Naive thymus-derived CD8-positive, alpha-beta T cell (primary cell): ENCODE results near the gene ZNF415. TPM values are rescaled to one million over a fixed set of nuclear protein-coding genes. Genes with fewer than 3 reads are reported as not detected.

Experiments
- ATAC-seq, 2 donors: fragments of 150-1000 bp; cut with Tn5 transposase in 1 of 2; sonication (Bioruptor Pico), chemical (Tn5 transposase) in 1 of 2; 1 replicate in 1 of 2; 2 replicates in 1 of 2; pipeline ENCODE4 v1.10.0; 2021; ENCODE audit warnings: mild to moderate bottlenecking in 2 of 2, moderate library complexity in 2 of 2
- POLR2A ChIA-PET: fragments of 350-600 bp; sonication (Branson Sonifier 250); formaldehyde crosslinking; loops from one replicate; lab custom pipeline; 2021; ENCODE audit warnings: antibody characterized with exemption; lab: Charles Lee
- DNase-seq, 10 donors: peaks; one replicate each; pipeline versions ENCODE4 v3.0.0 to v3.0.0-alpha.2; 2020 to 2022
- H3K27ac Mint-ChIP-seq, 10 donors: one replicate each; pipeline ENCODE4 v1.8.0; 2020 to 2022; ENCODE audit warnings: mild to moderate bottlenecking in 10 of 10, mixed read lengths in 10 of 10, moderate library complexity in 4 of 10, inconsistent platforms in 1 of 10
- H3K27me3 Mint-ChIP-seq, 5 donors: one replicate each; pipeline ENCODE4 v1.8.0; 2021 to 2022; ENCODE audit warnings: mixed read lengths in 5 of 5
- H3K36me3 Mint-ChIP-seq, 3 donors: one replicate each; pipeline ENCODE4 v1.8.0; 2020 to 2022; ENCODE audit warnings: mixed read lengths in 3 of 3, mild to moderate bottlenecking in 2 of 3, inconsistent platforms in 1 of 3
- H3K4me1 Mint-ChIP-seq, 4 donors: one replicate each; pipeline ENCODE4 v1.8.0; 2021 to 2022; ENCODE audit warnings: mixed read lengths in 4 of 4
- H3K4me3 Mint-ChIP-seq, 10 donors: one replicate each; pipeline ENCODE4 v1.8.0; 2020 to 2022; ENCODE audit warnings: mild to moderate bottlenecking in 10 of 10, mixed read lengths in 10 of 10, moderate library complexity in 6 of 10, inconsistent platforms in 1 of 10
- H3K9me3 Mint-ChIP-seq, 9 donors: one replicate each; pipeline ENCODE4 v1.8.0; 2020 to 2022; ENCODE audit warnings: mixed read lengths in 9 of 9, mild to moderate bottlenecking in 3 of 9, inconsistent platforms in 1 of 9, moderate library complexity in 1 of 9
- polyA plus RNA-seq, 3 donors: library from polyadenylated mRNA; unstranded; fragments of 300-500 nt; fragmentation: Illumina TruSeq; gene quantifications; one replicate each; pipeline ENCODE4 v1.2.3, GENCODE V29; 2021
- total RNA-seq, 8 experiments: library from RNA in 2 of 8; stranded (reverse) in 2 of 8; gene quantifications; one replicate each; pipeline ENCODE4 v1.2.3 and lab custom pipeline; 2021 to 2026

ZNF415 gene
- total RNA-seq (1 to 10 TPM; 5.1 to 5.3 TPM), polyA plus RNA-seq (1 to 10 TPM in 2 of 3 donors, under 1 TPM in 1; 0.92 to 3.7 (median 2.6) TPM), total RNA-seq (lab: John Stamatoyannopoulos, UW) (0 to 1.2 (median 0.91) reads per million in 6 experiments)

GRCh38 chr19:53132141-53132991 lies at the start of gene ZNF415:
Gene ZNF415 (minus strand): TSS chr19:53132910. CDS start chr19:53122676, 10,234 bp downstream.
- Mint-ChIP-seq H3K4me3 (peak within 1 kb of the TSS; percentile 43 to 90 (median 80)), H3K36me3 (peaks cover 0 to 50% (median 45%) of the 10 kb centered on the region in 3 donors), H3K9me3 (peaks cover 8 to 92% (median 43%) of the 10 kb centered on the region in 9 donors), H3K4me1 (peaks cover 9 to 17% (median 11%) of the 10 kb centered on the region in 4 donors), H3K27me3 (peaks cover 0 to 16% (median 6%) of the 10 kb centered on the region in 5 donors), H3K27ac (peak within 1 kb of the TSS in 7 of 10 donors; percentile 25 to 91 (median 55))
- DNase-seq = peak in 7 of 10 donors; percentile 4 to 84 (median 24)
- POLR2A ChIA-PET = no interaction called here
- ATAC-seq = peak in 1 of 2 donors; percentile 80

- Mint-ChIP-seq H3K27ac (no peak overlapping the region), H3K9me3 (peaks cover 9 to 72% (median 26%) of the 10 kb centered on the region in 9 donors), H3K4me3 (no peak overlapping the region), H3K27me3 (no peaks in the 10 kb centered on the region), H3K36me3 (peaks cover 32 to 66% (median 52%) of the 10 kb centered on the region in 3 donors), H3K4me1 (peaks cover 0 to 6% (median 1%) of the 10 kb centered on the region in 4 donors)
- DNase-seq (no peak), ATAC-seq (no peak)
- POLR2A ChIA-PET = no interaction called here
Measured at GRCh38 chr19:53182202-53182601, 49.5 kb upstream of the ZNF415 start.

GRCh38 chr19:53177986-53178385 lies 45.3 kb upstream of the ZNF415 start:
- peaks cover 44 to 78% (median 51%) of the 10 kb centered on the region in 3 donors for H3K36me3 Mint-ChIP-seq
- ATAC-seq (no peak), DNase-seq (no peak)
- no peak overlapping the region for H3K4me3 Mint-ChIP-seq
- no peaks in the 10 kb centered on the region for H3K27me3 Mint-ChIP-seq
- POLR2A ChIA-PET = no interaction called here
- no peaks in the 10 kb centered on the region for H3K4me1 Mint-ChIP-seq
- H3K27ac Mint-ChIP-seq = no peak overlapping the region
- peaks cover 0 to 90% (median 36%) of the 10 kb centered on the region in 9 donors for H3K9me3 Mint-ChIP-seq

- H3K4me3 Mint-ChIP-seq = no peak overlapping the region
- POLR2A ChIA-PET = interaction anchor here (0.7 kb wide), 1 partner anchor 344 kb away, joined by 3 read pairs; no protein-coding TSS in a partner anchor
- H3K4me1 Mint-ChIP-seq = no peaks in the 10 kb centered on the region
- peaks cover 15 to 56% (median 44%) of the 10 kb centered on the region in 3 donors for H3K36me3 Mint-ChIP-seq
- DNase-seq (no peak), ATAC-seq (no peak)
- peaks cover 0 to 77% (median 50%) of the 10 kb centered on the region in 9 donors for H3K9me3 Mint-ChIP-seq
- H3K27ac Mint-ChIP-seq = no peak overlapping the region
- H3K27me3 Mint-ChIP-seq = no peaks in the 10 kb centered on the region
Measured at GRCh38 chr19:53172889-53173288, 40.2 kb upstream of the ZNF415 start.

GRCh38 chr19:53165691-53166091 lies 33.0 kb upstream of the ZNF415 start:
- H3K4me3 Mint-ChIP-seq = no peak overlapping the region
- peaks cover 6 to 48% (median 36%) of the 10 kb centered on the region in 3 donors for H3K36me3 Mint-ChIP-seq
- peaks cover 11 to 87% (median 37%) of the 10 kb centered on the region in 9 donors for H3K9me3 Mint-ChIP-seq
- no peaks in the 10 kb centered on the region for H3K4me1 Mint-ChIP-seq
- POLR2A ChIA-PET = no interaction called here
- DNase-seq (no peak), ATAC-seq (no peak)
- H3K27me3 Mint-ChIP-seq = no peaks in the 10 kb centered on the region
- H3K27ac Mint-ChIP-seq = no peak overlapping the region

- POLR2A ChIA-PET = no interaction called here
- Mint-ChIP-seq H3K9me3 (peaks cover 21 to 87% (median 44%) of the 10 kb centered on the region in 9 donors), H3K4me3 (peak overlapping the region in 3 of 10 donors; percentile 42 to 69 (median 57)), H3K27ac (no peak overlapping the region), H3K4me1 (peaks cover 10 to 25% (median 19%) of the 10 kb centered on the region in 4 donors), H3K27me3 (no peaks in the 10 kb centered on the region), H3K36me3 (peaks cover 17 to 44% (median 34%) of the 10 kb centered on the region in 3 donors)
- DNase-seq = no peak
- no peak for ATAC-seq
Measured at GRCh38 chr19:53161123-53161522, 28.4 kb upstream of the ZNF415 start.

- Mint-ChIP-seq H3K9me3 (peaks cover 13 to 87% (median 36%) of the 10 kb centered on the region in 9 donors), H3K4me1 (peaks cover 10 to 25% (median 19%) of the 10 kb centered on the region in 4 donors), H3K36me3 (peaks cover 18 to 43% (median 26%) of the 10 kb centered on the region in 3 donors), H3K4me3 (peak overlapping the region in 2 of 10 donors; percentile 73 to 84), H3K27me3 (no peaks in the 10 kb centered on the region), H3K27ac (no peak overlapping the region)
- POLR2A ChIA-PET = no interaction called here
- ATAC-seq (no peak), DNase-seq (no peak)
Measured at GRCh38 chr19:53160350-53160749, 27.6 kb upstream of the ZNF415 start.

GRCh38 chr19:53158119-53158656 lies 25.5 kb upstream of the ZNF415 start:
- peak overlapping the region; percentile 71 to 93 (median 78) for H3K27ac Mint-ChIP-seq
- DNase-seq = peak in 6 of 10 donors; percentile 2 to 47 (median 24)
- peaks cover 10 to 25% (median 20%) of the 10 kb centered on the region in 4 donors for H3K4me1 Mint-ChIP-seq
- peaks cover 36 to 49% (median 37%) of the 10 kb centered on the region in 3 donors for H3K36me3 Mint-ChIP-seq
- ATAC-seq = peak; percentile 45 to 50
- POLR2A ChIA-PET = interaction anchor here (0.6 to 1.3 kb wide), 5 partner anchors 14 to 969 kb away, joined by 3 to 7 read pairs (median 3); partner anchors contain the start of gene PPP2R1A
- no peaks in the 10 kb centered on the region for H3K27me3 Mint-ChIP-seq
- H3K9me3 Mint-ChIP-seq = peaks cover 11 to 87% (median 50%) of the 10 kb centered on the region in 9 donors
- peak overlapping the region; percentile 72 to 92 (median 86) for H3K4me3 Mint-ChIP-seq

GRCh38 chr19:53157626-53158025 lies 24.9 kb upstream of the ZNF415 start:
- Mint-ChIP-seq H3K36me3 (peaks cover 40 to 52% (median 41%) of the 10 kb centered on the region in 3 donors), H3K27me3 (no peaks in the 10 kb centered on the region), H3K9me3 (peaks cover 11 to 87% (median 51%) of the 10 kb centered on the region in 9 donors), H3K4me3 (peak overlapping the region; percentile 72 to 92 (median 86)), H3K4me1 (peaks cover 10 to 25% (median 20%) of the 10 kb centered on the region in 4 donors), H3K27ac (peak overlapping the region; percentile 71 to 93 (median 78))
- no peak for ATAC-seq
- POLR2A ChIA-PET = interaction anchor here (1.0 to 1.3 kb wide), 2 partner anchors 53 to 175 kb away, joined by 3 to 4 read pairs; no protein-coding TSS in a partner anchor
- DNase-seq = no peak

- no peak for DNase-seq
- POLR2A ChIA-PET = no interaction called here
- Mint-ChIP-seq H3K36me3 (peaks cover 40 to 57% (median 48%) of the 10 kb centered on the region in 3 donors), H3K27ac (peak overlapping the region; percentile 71 to 93 (median 73)), H3K9me3 (peaks cover 11 to 88% (median 50%) of the 10 kb centered on the region in 9 donors), H3K27me3 (no peaks in the 10 kb centered on the region), H3K4me1 (peaks cover 10 to 25% (median 20%) of the 10 kb centered on the region in 4 donors), H3K4me3 (peak overlapping the region; percentile 72 to 92 (median 86))
- ATAC-seq = no peak
Measured at GRCh38 chr19:53156850-53157249, 24.1 kb upstream of the ZNF415 start.

- Mint-ChIP-seq H3K27ac (no peak overlapping the region), H3K4me1 (no peaks in the 10 kb centered on the region), H3K9me3 (peaks cover 10 to 93% (median 45%) of the 10 kb centered on the region in 9 donors), H3K4me3 (peak overlapping the region in 1 of 10 donors; percentile 6), H3K36me3 (peaks cover 61 to 88% (median 88%) of the 10 kb centered on the region in 3 donors), H3K27me3 (no peaks in the 10 kb centered on the region)
- ATAC-seq (no peak), DNase-seq (no peak)
- POLR2A ChIA-PET = no interaction called here
Measured at GRCh38 chr19:53147645-53148044, 14.9 kb upstream of the ZNF415 start.

GRCh38 chr19:53140351-53140750 lies 7.6 kb upstream of the ZNF415 start:
- H3K36me3 Mint-ChIP-seq = peaks cover 32 to 72% (median 65%) of the 10 kb centered on the region in 3 donors
- no peak for ATAC-seq
- POLR2A ChIA-PET = no interaction called here
- H3K27ac Mint-ChIP-seq = no peak overlapping the region
- DNase-seq = no peak
- H3K9me3 Mint-ChIP-seq = peaks cover 12 to 93% (median 62%) of the 10 kb centered on the region in 9 donors
- no peaks in the 10 kb centered on the region for H3K27me3 Mint-ChIP-seq
- H3K4me1 Mint-ChIP-seq = no peaks in the 10 kb centered on the region
- no peak overlapping the region for H3K4me3 Mint-ChIP-seq
